Hematopoietic multipotent progenitor cell treated with erythropoietin and hydrocortisone succinate and interleukin-3 and kit ligand, for 4 days (in vitro differentiated cells): ENCODE measurements around the gene GET4.
"Not testable (repeated sequence)": the region's sequence is repeated elsewhere in the genome, so short reads cannot be mapped to it uniquely, and the experiment has no call there.

Experiments
- DNase-seq: peaks from one replicate; pipeline ENCODE4 v3.0.0-alpha.2; 2015

The GET4 gene

GRCh38 chr7:872685-873084 lies 3.7 kb upstream of the GET4 start:
- not testable (repeated sequence) for DNase-seq

GRCh38 chr7:873367-874002 lies 2.9 kb upstream of the GET4 start:
- peak; percentile 92 for DNase-seq

GRCh38 chr7:874031-874749 lies 2.2 kb upstream of the GET4 start:
- DNase-seq = no peak

- DNase-seq = no peak
Measured at GRCh38 chr7:875051-875450, 1.3 kb upstream of the GET4 start.

- DNase-seq = no peak
Measured at GRCh38 chr7:875476-876076, 778 bp upstream of the GET4 start.

- peak; percentile 66 for DNase-seq
Measured at GRCh38 chr7:876972-877311, 588 bp downstream of the GET4 start.

- peak; percentile 47 for DNase-seq
Measured at GRCh38 chr7:877312-878232, 1.2 kb downstream of the GET4 start.

- no peak for DNase-seq
Measured at GRCh38 chr7:879093-879492, 2.7 kb downstream of the GET4 start.

- no peak for DNase-seq
Measured at GRCh38 chr7:879706-880105, 3.4 kb downstream of the GET4 start.

- DNase-seq = no peak
Measured at GRCh38 chr7:880450-880849, 4.1 kb downstream of the GET4 start.

GRCh38 chr7:881441-882234 lies 5.3 kb downstream of the GET4 start:
- no peak for DNase-seq

- no peak for DNase-seq
Measured at GRCh38 chr7:882336-883035, 6.1 kb downstream of the GET4 start.

GRCh38 chr7:883055-884021 lies 7.0 kb downstream of the GET4 start:
- DNase-seq = no peak

GRCh38 chr7:884191-885003 lies 8.0 kb downstream of the GET4 start:
- no peak for DNase-seq

GRCh38 chr7:885261-885892 lies 9.0 kb downstream of the GET4 start:
- DNase-seq = no peak

- DNase-seq = no peak
Measured at GRCh38 chr7:885893-886625, 9.7 kb downstream of the GET4 start.

GRCh38 chr7:886626-887487 lies 10.5 kb downstream of the GET4 start:
- no peak for DNase-seq

- no peak for DNase-seq
Measured at GRCh38 chr7:887488-887820, 11.1 kb downstream of the GET4 start.
